HCT116 (cell line): Measurements from ENCODE around the gene IFI27. TPM values are rescaled to one million over a fixed set of nuclear protein-coding genes. Genes with fewer than 3 reads are reported as not detected.

Experiments
- ATAC-seq: fragments of 200-7000 bp; cut with Tn5 transposase; 2 replicates; pipeline ENCODE4 v1.9.1; 2020; ENCODE audit warnings: mild to moderate bottlenecking, moderate library complexity
- BruUV-seq: library from RNA; stranded (reverse); fragments of 400-500 nt; replicated peaks from 2 replicates; lab custom pipeline; 2021; lab: Mats Ljungman, UMichigan
- CTCF ChIA-PET: fragments of 300-600 bp; sonication (Branson Sonifier 250); formaldehyde crosslinking; loops from one replicate; lab custom pipeline; 2021; ENCODE audit warnings: antibody characterized with exemption; lab: Charles Lee
- POLR2A ChIA-PET: fragments of 300-600, 350-600 bp; sonication (Branson Sonifier 250); formaldehyde crosslinking; loops from one replicate; lab custom pipeline; 2021; ENCODE audit warnings: antibody characterized with exemption; lab: Charles Lee
- RAD21 ChIA-PET, 2 experiments: fragments of 300-600 bp; sonication (Branson Sonifier 250); formaldehyde crosslinking; loops; one replicate each; lab custom pipeline; 2023; ENCODE audit warnings: low total read pairs in 2 of 2; ENCODE audit not compliant: uncharacterized antibody in 2 of 2, unreplicated experiment in 2 of 2, low non-redundant PET in 1 of 2; lab: Charles Lee
- DNase-seq: peaks from one replicate; pipeline ENCODE4 v3.0.0-alpha.2; 2010; ENCODE audit warnings: low read depth, low spot score
- H2AFZ ChIP-seq: fragments of 200-600 bp; shearing (Covaris generic), sonication (generic); 2 replicates; pipeline ENCODE4 v1.6.1; 2017; ENCODE audit warnings: low read depth, mixed run types, mixed read lengths, antibody characterized with exemption, low read length; ENCODE audit not compliant: poor library complexity, severe bottlenecking
- H3K27ac ChIP-seq: 2 replicates; pipeline ENCODE4 v1.5.1; 2012; ENCODE audit warnings: low read depth, low read length
- H3K27me3 ChIP-seq: fragments of 200-600 bp; sonication (generic); 2 replicates; pipeline ENCODE4 v1.6.1; 2016; ENCODE audit warnings: mixed run types, low read length, mixed read lengths; ENCODE audit not compliant: insufficient read depth
- H3K36me3 ChIP-seq, 2 experiments: fragments of 200-500 bp in 1 of 2; fragments of 200-600 bp in 1 of 2; sonication (Bioruptor generic) in 1 of 2; sonication (generic) in 1 of 2; 2 replicates each; pipeline versions ENCODE4 v1.5.1 to v1.6.1; 2014 to 2016; ENCODE audit warnings: low read length in 2 of 2, inconsistent platforms in 1 of 2, mixed read lengths in 1 of 2, mixed run types in 1 of 2; ENCODE audit not compliant: insufficient read depth in 2 of 2, control insufficient read depth in 1 of 2
- H3K4me1 ChIP-seq, 2 experiments: fragments of 200-600 bp in 1 of 2; sonication (generic) in 1 of 2; 2 replicates each; pipeline versions ENCODE4 v1.5.1 to v1.6.1; 2012 to 2017; ENCODE audit warnings: low read length in 2 of 2, inconsistent platforms in 1 of 2, mild to moderate bottlenecking in 1 of 2, mixed read lengths in 1 of 2, mixed run types in 1 of 2, moderate library complexity in 1 of 2; ENCODE audit not compliant: insufficient read depth in 2 of 2, control insufficient read depth in 1 of 2
- H3K4me2 ChIP-seq: fragments of 200-600 bp; sonication (generic); 2 replicates; pipeline ENCODE4 v1.6.1; 2017; ENCODE audit warnings: mixed run types, low read length, mixed read lengths
- H3K4me3 ChIP-seq, 2 experiments: fragments of 200-600 bp in 1 of 2; sonication (generic) in 1 of 2; replicated peaks in 1 of 2; 2 replicates each; pipeline ENCODE4 v1.5.1; 2011 to 2016; ENCODE audit warnings: low read length in 2 of 2, control low read depth in 1 of 2, low read depth in 1 of 2, mild to moderate bottlenecking in 1 of 2, mixed read lengths in 1 of 2, mixed run types in 1 of 2
- H3K79me2 ChIP-seq: fragments of 200-600 bp; sonication (generic); 2 replicates; pipeline ENCODE4 v1.6.1; 2017; ENCODE audit warnings: mild to moderate bottlenecking, mixed run types, low read length, moderate library complexity, mixed read lengths; ENCODE audit not compliant: insufficient read depth
- H3K9ac ChIP-seq: fragments of 200-600 bp; sonication (generic); 2 replicates; pipeline ENCODE4 v1.6.1; 2016; ENCODE audit warnings: low read length, mixed read lengths
- H3K9me2 ChIP-seq: fragments of 200-600 bp; sonication (generic), shearing (Covaris generic); 2 replicates; pipeline ENCODE4 v1.6.1; 2017; ENCODE audit warnings: mixed run types, mild to moderate bottlenecking, moderate library complexity; ENCODE audit not compliant: insufficient read depth
- H3K9me3 ChIP-seq, 2 experiments: fragments of 200-500 bp in 1 of 2; fragments of 200-600 bp in 1 of 2; sonication (Bioruptor generic) in 1 of 2; sonication (generic) in 1 of 2; 2 replicates each; pipeline ENCODE4 v1.6.1; 2014 to 2017; ENCODE audit warnings: low read length in 2 of 2, mixed read lengths in 2 of 2, inconsistent platforms in 1 of 2, low read depth in 1 of 2, mild to moderate bottlenecking in 1 of 2, mixed run types in 1 of 2, moderate library complexity in 1 of 2; ENCODE audit not compliant: control insufficient read depth in 1 of 2, insufficient read depth in 1 of 2
- H4K20me1 ChIP-seq: fragments of 200-600 bp; sonication (generic), shearing (Covaris generic); 2 replicates; pipeline ENCODE4 v1.6.1; 2017; ENCODE audit warnings: mixed run types, mild to moderate bottlenecking, moderate library complexity; ENCODE audit not compliant: insufficient read depth
- CBX3 ChIP-seq: IDR thresholded peaks from 2 replicates; pipeline ENCODE4 v1.6.1; 2012; ENCODE audit warnings: low read depth
- CTCF ChIP-seq, 3 experiments: fragments of 200-600 bp in 1 of 3; sonication (generic) in 1 of 3; IDR thresholded peaks in 2 of 3; conservative IDR thresholded peaks in 1 of 3; 2 replicates each; pipeline ENCODE4 v1.5.1; 2012 to 2017; ENCODE audit warnings: low read depth in 2 of 3, low read length in 2 of 3, antibody characterized with exemption in 1 of 3, borderline replicate concordance in 1 of 3, control low read depth in 1 of 3, mild to moderate bottlenecking in 1 of 3, mixed read lengths in 1 of 3, mixed run types in 1 of 3, moderate library complexity in 1 of 3; ENCODE audit not compliant: insufficient read depth in 1 of 3
- EGR1 ChIP-seq: IDR thresholded peaks from 2 replicates; pipeline ENCODE4 v1.6.1; 2012; ENCODE audit warnings: low read depth
- ELF1 ChIP-seq: IDR thresholded peaks from 2 replicates; pipeline ENCODE4 v1.6.1; 2012; ENCODE audit warnings: low read depth, borderline replicate concordance
- FOSL1 ChIP-seq: IDR thresholded peaks from 2 replicates; pipeline ENCODE4 v1.6.1; 2012; ENCODE audit warnings: low read depth
- POLR2A ChIP-seq: IDR thresholded peaks from 2 replicates; pipeline ENCODE4 v1.7.0; 2011; ENCODE audit warnings: borderline replicate concordance; ENCODE audit not compliant: insufficient read depth, insufficient read length; ENCODE audit errors: extremely low read depth
- RAD21 ChIP-seq: IDR thresholded peaks from 2 replicates; pipeline ENCODE4 v1.6.1; 2012; ENCODE audit warnings: low read depth, mild to moderate bottlenecking
- SIN3A ChIP-seq: IDR thresholded peaks from 2 replicates; pipeline ENCODE4 v1.6.1; 2012; ENCODE audit warnings: low read depth
- SRF ChIP-seq: IDR thresholded peaks from 2 replicates; pipeline ENCODE4 v1.6.1; 2012; ENCODE audit warnings: low read depth
- YY1 ChIP-seq: IDR thresholded peaks from 2 replicates; pipeline ENCODE4 v1.6.1; 2011; ENCODE audit warnings: low read length, low read depth, moderate library complexity, mild to moderate bottlenecking; ENCODE audit not compliant: insufficient replicate concordance; ENCODE audit errors: extremely low read depth
- intact Hi-C: fragments of 100-400 bp; cut with micrococcal nuclease; formaldehyde crosslinking; loops from 2 replicates; pipeline ENCODE4 v1.10.0; 2022
- total RNA-seq: library from RNA; stranded (reverse); gene quantifications from one replicate; pipeline ENCODE4 v1.2.1, GENCODE V29; 2021; ENCODE audit not compliant: unreplicated experiment
- TF ChIP-seq, protein P1 (sequence below): IDR thresholded peaks from 2 replicates; pipeline ENCODE4 v1.6.1; 2012; ENCODE audit warnings: low read depth

Gene IFI27
- total RNA-seq, 1 experiment from 2014 or later, result 3.8 TPM

DNA sequence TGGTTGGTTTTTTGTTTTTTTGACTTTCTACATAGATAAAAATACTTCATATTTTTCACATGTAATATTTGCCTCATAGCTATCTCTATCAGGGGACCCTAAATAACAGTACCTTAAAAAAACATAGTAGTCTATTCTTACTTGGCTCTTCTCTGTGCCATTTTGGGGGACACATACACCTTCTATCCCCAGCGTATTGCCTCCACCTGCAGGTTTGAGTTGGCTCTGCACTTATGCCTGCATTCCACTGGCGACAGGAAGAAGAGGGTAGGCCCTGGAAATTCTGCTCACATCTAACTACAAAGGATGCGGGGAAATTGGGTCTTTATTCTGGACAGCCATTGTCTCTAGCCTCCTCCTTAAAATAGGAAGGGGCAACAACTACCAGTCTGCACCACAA is 32.7 kb downstream of the IFI27 start:
- intact Hi-C loops, result no loop called here
- Histone ChIP-seq H3K9me2 (no peaks in the 10 kb centered on the region), H3K9me3 (no peaks in the 10 kb centered on the region), H3K4me3 (no peak overlapping the region), H3K27ac (no peak overlapping the region), H3K4me2 (no peak overlapping the region), H3K27me3 (no peaks in the 10 kb centered on the region), H3K9ac (no peak overlapping the region), H3K79me2 (no peaks in the 10 kb centered on the region), H2AFZ (peak overlapping the region; percentile 79), H4K20me1 (no peaks in the 10 kb centered on the region), H3K36me3 (no peaks in the 10 kb centered on the region), H3K4me1 (peaks cover 3 to 10% of the 10 kb centered on the region in 2 experiments; a peak in 3 of 4 replicates)
- ChIA-PET POLR2A (no interaction called here), RAD21 (interaction anchor here (1.1 to 1.3 kb wide), 2 partner anchors 11 to 203 kb away, joined by 3 to 5 read pairs; no protein-coding TSS in a partner anchor), CTCF (interaction anchor here (0.7 to 5.9 kb wide), 6 partner anchors 11 to 207 kb away, joined by 3 to 37 read pairs (median 5); no protein-coding TSS in a partner anchor)
- peak; percentile 29 for DNase-seq
- peak; percentile 92 for ATAC-seq
- TF ChIP-seq SIN3A (no peak), CTCF (IDR thresholded peaks at IDR 0.05 in 2 of 3, conservative IDR thresholded peaks at IDR 0.05 in 1 of 3; ENCODE audit: borderline replicate concordance in 1 of 3, insufficient read depth in 1 of 3, low read depth in 2 of 3, low read length in 2 of 3) (peak; percentile 44 to 76 (median 67); a peak in 5 of 6 replicates), RAD21 (peak; percentile 64)
- TF ChIP-seq, all 23 proteins: peak for 2
- BruUV-seq, result no TSS peak

DNA sequence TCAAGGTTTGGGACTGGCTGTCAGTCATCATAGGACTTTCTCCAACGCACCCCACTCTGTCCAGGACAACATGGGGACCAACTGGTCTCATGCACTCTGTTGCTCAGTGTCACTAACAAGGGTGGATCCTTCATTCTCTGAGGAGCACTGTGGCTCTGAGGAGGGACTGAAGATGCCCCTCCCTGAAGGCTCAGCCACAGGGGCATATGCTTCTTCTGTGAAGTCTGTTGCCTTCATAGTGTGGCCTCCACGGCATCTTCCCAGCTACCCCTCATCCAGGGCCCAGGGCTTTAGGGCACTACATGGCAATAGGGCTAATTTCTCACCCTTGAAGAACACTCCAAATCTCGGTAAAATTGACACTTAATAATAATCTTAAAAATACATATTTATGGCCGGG is 33.2 kb downstream of the IFI27 start:
- no peak overlapping the region for H3K27ac ChIP-seq
- CTCF ChIA-PET, result interaction anchor here (0.7 to 5.9 kb wide), 5 partner anchors 11 to 208 kb away, joined by 3 to 37 read pairs (median 4); no protein-coding TSS in a partner anchor
- no peaks in the 10 kb centered on the region for H3K27me3 ChIP-seq
- DNase-seq (no peak), ATAC-seq (peak; percentile 31)
- no peaks in the 10 kb centered on the region for H3K36me3 ChIP-seq
- H3K4me2 ChIP-seq, result no peak overlapping the region
- no peaks in the 10 kb centered on the region for H3K9me3 ChIP-seq
- RAD21 ChIA-PET, result interaction anchor here in 1 of 2 experiments (1.2 kb wide), 1 partner anchor 25 kb away, joined by 3 read pairs; no protein-coding TSS in a partner anchor
- no peak overlapping the region for H3K4me3 ChIP-seq
- intact Hi-C loops, result no loop called here
- H2AFZ ChIP-seq, result peak overlapping the region; percentile 79
- no peaks in the 10 kb centered on the region for H4K20me1 ChIP-seq
- H3K9me2 ChIP-seq, result no peaks in the 10 kb centered on the region
- POLR2A ChIA-PET, result no interaction called here
- no peak overlapping the region for H3K9ac ChIP-seq
- BruUV-seq, result no TSS peak
- no peaks in the 10 kb centered on the region for H3K79me2 ChIP-seq
- peaks cover 3 to 10% of the 10 kb centered on the region in 2 experiments; a peak in 3 of 4 replicates for H3K4me1 ChIP-seq
- TF ChIP-seq SIN3A (no peak), FOSL1 (no peak), SRF (no peak), EGR1 (no peak), CBX3 (no peak), CTCF (IDR thresholded peaks at IDR 0.05 in 2 of 3, conservative IDR thresholded peaks at IDR 0.05 in 1 of 3; ENCODE audit: borderline replicate concordance in 1 of 3, insufficient read depth in 1 of 3, low read depth in 2 of 3, low read length in 2 of 3) (no peak), ELF1 (no peak), POLR2A (no peak), YY1 (no peak)
- TF ChIP-seq, protein P1, sequence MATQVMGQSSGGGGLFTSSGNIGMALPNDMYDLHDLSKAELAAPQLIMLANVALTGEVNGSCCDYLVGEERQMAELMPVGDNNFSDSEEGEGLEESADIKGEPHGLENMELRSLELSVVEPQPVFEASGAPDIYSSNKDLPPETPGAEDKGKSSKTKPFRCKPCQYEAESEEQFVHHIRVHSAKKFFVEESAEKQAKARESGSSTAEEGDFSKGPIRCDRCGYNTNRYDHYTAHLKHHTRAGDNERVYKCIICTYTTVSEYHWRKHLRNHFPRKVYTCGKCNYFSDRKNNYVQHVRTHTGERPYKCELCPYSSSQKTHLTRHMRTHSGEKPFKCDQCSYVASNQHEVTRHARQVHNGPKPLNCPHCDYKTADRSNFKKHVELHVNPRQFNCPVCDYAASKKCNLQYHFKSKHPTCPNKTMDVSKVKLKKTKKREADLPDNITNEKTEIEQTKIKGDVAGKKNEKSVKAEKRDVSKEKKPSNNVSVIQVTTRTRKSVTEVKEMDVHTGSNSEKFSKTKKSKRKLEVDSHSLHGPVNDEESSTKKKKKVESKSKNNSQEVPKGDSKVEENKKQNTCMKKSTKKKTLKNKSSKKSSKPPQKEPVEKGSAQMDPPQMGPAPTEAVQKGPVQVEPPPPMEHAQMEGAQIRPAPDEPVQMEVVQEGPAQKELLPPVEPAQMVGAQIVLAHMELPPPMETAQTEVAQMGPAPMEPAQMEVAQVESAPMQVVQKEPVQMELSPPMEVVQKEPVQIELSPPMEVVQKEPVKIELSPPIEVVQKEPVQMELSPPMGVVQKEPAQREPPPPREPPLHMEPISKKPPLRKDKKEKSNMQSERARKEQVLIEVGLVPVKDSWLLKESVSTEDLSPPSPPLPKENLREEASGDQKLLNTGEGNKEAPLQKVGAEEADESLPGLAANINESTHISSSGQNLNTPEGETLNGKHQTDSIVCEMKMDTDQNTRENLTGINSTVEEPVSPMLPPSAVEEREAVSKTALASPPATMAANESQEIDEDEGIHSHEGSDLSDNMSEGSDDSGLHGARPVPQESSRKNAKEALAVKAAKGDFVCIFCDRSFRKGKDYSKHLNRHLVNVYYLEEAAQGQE, result no peak
